NCI-H2029 (cell line): ENCODE data around the gene FAM174C.
"Not testable (repeated sequence)": the region's sequence is repeated elsewhere in the genome, so short reads cannot be mapped to it uniquely, and the experiment has no call there.

Experiments used
- DNase-seq: peaks from one replicate; lab custom pipeline; 2025; lab: John Stamatoyannopoulos, UW

Gene FAM174C

GRCh38 chr19:1300744-1301490, 25.6 kb downstream of the FAM174C start:
- DNase-seq: no peak

GRCh38 chr19:1302533-1303239, 27.4 kb downstream of the FAM174C start:
- DNase-seq: no peak

- DNase-seq: no peak
These were observed 29.0 kb downstream of the FAM174C start for GRCh38 chr19:1304197-1304924.

- DNase-seq: not testable (repeated sequence)
These were observed 30.0 kb downstream of the FAM174C start for GRCh38 chr19:1305354-1305753.

- no peak for DNase-seq
These were observed 32.0 kb downstream of the FAM174C start for GRCh38 chr19:1307320-1307719.

GRCh38 chr19:1307755-1308303, 32.5 kb downstream of the FAM174C start:
- no peak for DNase-seq

GRCh38 chr19:1308718-1309117, 33.4 kb downstream of the FAM174C start:
- DNase-seq: no peak

GRCh38 chr19:1309977-1310852, 34.9 kb downstream of the FAM174C start:
- no peak for DNase-seq

GRCh38 chr19:1310853-1311180, 35.5 kb downstream of the FAM174C start:
- DNase-seq: no peak

- no peak for DNase-seq
These were observed 36.3 kb downstream of the FAM174C start for GRCh38 chr19:1311543-1312091.

GRCh38 chr19:1312767-1313694, 37.7 kb downstream of the FAM174C start:
- no peak for DNase-seq

GRCh38 chr19:1313695-1314613, 38.6 kb downstream of the FAM174C start:
- no peak for DNase-seq

- DNase-seq: peak; percentile 23
These were observed 40.3 kb downstream of the FAM174C start for GRCh38 chr19:1315470-1316166.

GRCh38 chr19:1316466-1316865, 41.1 kb downstream of the FAM174C start:
- no peak for DNase-seq

GRCh38 chr19:1317274-1318003, 42.1 kb downstream of the FAM174C start:
- no peak for DNase-seq

- DNase-seq: no peak
These were observed 43.5 kb downstream of the FAM174C start for GRCh38 chr19:1318678-1319471.

- DNase-seq: not testable (repeated sequence)
These were observed 44.9 kb downstream of the FAM174C start for GRCh38 chr19:1320282-1320650.
